ENCODE measurements around the gene PPP1R17. TPM values are rescaled to one million over a fixed set of nuclear protein-coding genes. Genes with fewer than 3 reads are reported as not detected.

PPP1R17 gene
- total RNA-seq, 2 experiments from 2014 or later: not detected

GRCh38 chr7:31679574-31680305 is 7.3 kb upstream of the PPP1R17 start:
- CTCF ChIA-PET: no interaction called here
- Mint-ChIP-seq H3K4me3 (no peak overlapping the region), H3K27ac (no peak overlapping the region), H3K36me3 (ENCODE audit: low read depth) (no peaks in the 10 kb centered on the region), H3K9me3 (peaks cover 2% of the 10 kb centered on the region), H3K4me1 (ENCODE audit: low read depth) (no peaks in the 10 kb centered on the region), H3K27me3 (ENCODE audit: low read depth) (no peaks in the 10 kb centered on the region)
- intact Hi-C loops (cut with micrococcal nuclease): no loop called here
- no peak for DNase-seq

GRCh38 chr7:31683445-31684225 is 3.4 kb upstream of the PPP1R17 start:
- H3K4me1 Mint-ChIP-seq (ENCODE audit: low read depth): no peaks in the 10 kb centered on the region
- H3K9me3 Mint-ChIP-seq: peaks cover 2% of the 10 kb centered on the region
- intact Hi-C loops (cut with micrococcal nuclease): no loop called here
- no peak overlapping the region for H3K4me3 Mint-ChIP-seq
- H3K36me3 Mint-ChIP-seq (ENCODE audit: low read depth): no peaks in the 10 kb centered on the region
- no peak overlapping the region for H3K27ac Mint-ChIP-seq
- CTCF ChIA-PET: no interaction called here
- DNase-seq: no peak
- H3K27me3 Mint-ChIP-seq (ENCODE audit: low read depth): no peaks in the 10 kb centered on the region

GRCh38 chr7:31688372-31688771 is 1.4 kb downstream of the PPP1R17 start:
- Mint-ChIP-seq H3K36me3 (ENCODE audit: low read depth) (no peaks in the 10 kb centered on the region), H3K4me1 (ENCODE audit: low read depth) (no peaks in the 10 kb centered on the region), H3K27ac (no peak overlapping the region), H3K9me3 (no peaks in the 10 kb centered on the region), H3K4me3 (no peak overlapping the region), H3K27me3 (ENCODE audit: low read depth) (no peaks in the 10 kb centered on the region)
- no peak for DNase-seq
- CTCF ChIA-PET: no interaction called here
- intact Hi-C loops (cut with micrococcal nuclease): no loop called here

- H3K9me3 Mint-ChIP-seq: no peaks in the 10 kb centered on the region
- no peak overlapping the region for H3K4me3 Mint-ChIP-seq
- no peak for DNase-seq
- no peaks in the 10 kb centered on the region for H3K27me3 Mint-ChIP-seq (ENCODE audit: low read depth)
- H3K27ac Mint-ChIP-seq: no peak overlapping the region
- no peaks in the 10 kb centered on the region for H3K36me3 Mint-ChIP-seq (ENCODE audit: low read depth)
- CTCF ChIA-PET: no interaction called here
- intact Hi-C loops (cut with micrococcal nuclease): no loop called here
- H3K4me1 Mint-ChIP-seq (ENCODE audit: low read depth): no peaks in the 10 kb centered on the region
Measured at GRCh38 chr7:31688996-31689395, 2.0 kb downstream of the PPP1R17 start.

- Mint-ChIP-seq H3K27ac (no peak overlapping the region), H3K36me3 (ENCODE audit: low read depth) (no peaks in the 10 kb centered on the region), H3K27me3 (ENCODE audit: low read depth) (no peaks in the 10 kb centered on the region), H3K9me3 (peaks cover 1% of the 10 kb centered on the region), H3K4me1 (ENCODE audit: low read depth) (no peaks in the 10 kb centered on the region), H3K4me3 (no peak overlapping the region)
- DNase-seq: no peak
- CTCF ChIA-PET: no interaction called here
- intact Hi-C loops (cut with micrococcal nuclease): no loop called here
Measured at GRCh38 chr7:31690935-31691334, 3.9 kb downstream of the PPP1R17 start.

- Mint-ChIP-seq H3K4me1 (ENCODE audit: low read depth) (no peaks in the 10 kb centered on the region), H3K4me3 (no peak overlapping the region), H3K36me3 (ENCODE audit: low read depth) (no peaks in the 10 kb centered on the region), H3K27me3 (ENCODE audit: low read depth) (no peaks in the 10 kb centered on the region), H3K27ac (no peak overlapping the region), H3K9me3 (peaks cover 1% of the 10 kb centered on the region)
- intact Hi-C loops (cut with micrococcal nuclease): no loop called here
- CTCF ChIA-PET: no interaction called here
- DNase-seq: no peak
Measured at GRCh38 chr7:31692451-31692850, 5.4 kb downstream of the PPP1R17 start.

- Mint-ChIP-seq H3K4me3 (no peak overlapping the region), H3K36me3 (ENCODE audit: low read depth) (no peaks in the 10 kb centered on the region)
Measured at GRCh38 chr7:31692871-31693270, 5.9 kb downstream of the PPP1R17 start.

GRCh38 chr7:31695859-31696614 is 9.0 kb downstream of the PPP1R17 start:
- Mint-ChIP-seq H3K9me3 (peaks cover 1% of the 10 kb centered on the region), H3K27me3 (ENCODE audit: low read depth) (no peaks in the 10 kb centered on the region), H3K27ac (no peak overlapping the region), H3K4me3 (no peak overlapping the region), H3K36me3 (ENCODE audit: low read depth) (no peaks in the 10 kb centered on the region), H3K4me1 (ENCODE audit: low read depth) (no peaks in the 10 kb centered on the region)
- no peak for DNase-seq
- CTCF ChIA-PET: no interaction called here
- intact Hi-C loops (cut with micrococcal nuclease): no loop called here

More at GRCh38 chr7:31692871-31693270, 5.9 kb downstream of the PPP1R17 start:
- DNase-seq: no peak
- intact Hi-C loops (cut with micrococcal nuclease): no loop called here
- CTCF ChIA-PET: no interaction called here
- Mint-ChIP-seq H3K27me3 (ENCODE audit: low read depth) (no peaks in the 10 kb centered on the region), H3K4me1 (ENCODE audit: low read depth) (no peaks in the 10 kb centered on the region), H3K27ac (no peak overlapping the region), H3K9me3 (peaks cover 1% of the 10 kb centered on the region)

- no peaks in the 10 kb centered on the region for H3K4me1 Mint-ChIP-seq (ENCODE audit: low read depth)
- CTCF ChIA-PET: no interaction called here
Measured at GRCh38 chr7:31699050-31699449, 12.0 kb downstream of the PPP1R17 start.

GRCh38 chr7:31702354-31702753 is 15.3 kb downstream of the PPP1R17 start:
- no peak overlapping the region for H3K4me3 Mint-ChIP-seq
- intact Hi-C loops (cut with micrococcal nuclease): no loop called here

More at GRCh38 chr7:31699050-31699449, 12.0 kb downstream of the PPP1R17 start:
- Mint-ChIP-seq H3K27me3 (ENCODE audit: low read depth) (no peaks in the 10 kb centered on the region), H3K4me3 (no peak overlapping the region), H3K9me3 (peaks cover 1% of the 10 kb centered on the region), H3K27ac (no peak overlapping the region), H3K36me3 (ENCODE audit: low read depth) (no peaks in the 10 kb centered on the region)
- intact Hi-C loops (cut with micrococcal nuclease): no loop called here
- DNase-seq: no peak

GRCh38 chr7:31705377-31705776 is 18.4 kb downstream of the PPP1R17 start:
- intact Hi-C loops (cut with micrococcal nuclease): no loop called here
- Mint-ChIP-seq H3K27me3 (ENCODE audit: low read depth) (no peaks in the 10 kb centered on the region), H3K4me1 (ENCODE audit: low read depth) (no peaks in the 10 kb centered on the region), H3K27ac (no peak overlapping the region), H3K9me3 (no peaks in the 10 kb centered on the region), H3K36me3 (ENCODE audit: low read depth) (no peaks in the 10 kb centered on the region), H3K4me3 (no peak overlapping the region)
- DNase-seq: no peak
- CTCF ChIA-PET: no interaction called here

More at GRCh38 chr7:31702354-31702753, 15.3 kb downstream of the PPP1R17 start:
- CTCF ChIA-PET: interaction anchor here (0.7 kb wide), 1 partner anchor 1144 kb away, joined by 4 read pairs; no protein-coding TSS in a partner anchor
- H3K9me3 Mint-ChIP-seq: no peaks in the 10 kb centered on the region
- H3K36me3 Mint-ChIP-seq (ENCODE audit: low read depth): no peaks in the 10 kb centered on the region
- H3K27ac Mint-ChIP-seq: no peak overlapping the region
- H3K4me1 Mint-ChIP-seq (ENCODE audit: low read depth): no peaks in the 10 kb centered on the region
- DNase-seq: no peak
- no peaks in the 10 kb centered on the region for H3K27me3 Mint-ChIP-seq (ENCODE audit: low read depth)

- H3K36me3 Mint-ChIP-seq (ENCODE audit: low read depth): no peaks in the 10 kb centered on the region
- no peak overlapping the region for H3K4me3 Mint-ChIP-seq
- no peak for DNase-seq
- intact Hi-C loops (cut with micrococcal nuclease): no loop called here
- CTCF ChIA-PET: no interaction called here
- H3K27ac Mint-ChIP-seq: no peak overlapping the region
- no peaks in the 10 kb centered on the region for H3K9me3 Mint-ChIP-seq
- no peaks in the 10 kb centered on the region for H3K4me1 Mint-ChIP-seq (ENCODE audit: low read depth)
- H3K27me3 Mint-ChIP-seq (ENCODE audit: low read depth): no peaks in the 10 kb centered on the region
Measured at GRCh38 chr7:31707089-31707488, 20.1 kb downstream of the PPP1R17 start.

All from activated naive CD4-positive, alpha-beta T cell treated with anti-CD3 and anti-CD28 coated beads for 36 hours (primary cell).